ENCODE data around the gene INTU. TPM values are rescaled to one million over a fixed set of nuclear protein-coding genes. Genes with fewer than 3 reads are reported as not detected.
"Not testable (repeated sequence)": the region's sequence is repeated elsewhere in the genome, so short reads cannot be mapped to it uniquely, and the experiment has no call there.

The INTU gene
- total RNA-seq, 1 donor from 2014 or later: 26.9 TPM

DNA sequence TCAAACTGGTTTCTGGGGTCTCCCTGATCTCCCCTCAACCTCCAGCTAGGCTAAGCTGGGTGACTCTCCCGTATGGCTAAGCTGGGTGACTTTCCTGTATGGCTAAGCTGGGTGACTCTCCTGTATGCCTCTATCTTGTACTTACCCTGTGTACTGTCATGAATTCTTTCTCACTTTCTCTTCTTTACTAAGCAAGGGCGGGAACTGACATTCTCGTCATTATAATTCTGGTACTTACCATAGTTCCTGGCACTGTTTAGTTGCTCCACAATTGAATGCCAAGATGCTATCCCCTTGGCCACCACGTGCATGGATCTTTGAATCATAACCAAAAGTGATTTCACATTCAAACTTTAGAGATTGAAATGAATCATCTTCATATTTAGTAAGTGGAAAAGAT is 8.8 kb downstream of the INTU start:
- FAIRE-seq (no peak), DNase-seq (ENCODE audit: low spot score in 2 of 2) (no peak)

- FAIRE-seq (no peak), DNase-seq (ENCODE audit: low spot score in 2 of 2) (no peak)
Measured at GRCh38 chr4:127642169-127642568, 9.4 kb downstream of the INTU start.

GRCh38 chr4:127643791-127644190 is 11.0 kb downstream of the INTU start:
- FAIRE-seq (no peak), DNase-seq (ENCODE audit: low spot score in 2 of 2) (no peak)

GRCh38 chr4:127648061-127648460 is 15.3 kb downstream of the INTU start:
- FAIRE-seq (no peak), DNase-seq (ENCODE audit: low spot score in 2 of 2) (no peak)

DNA sequence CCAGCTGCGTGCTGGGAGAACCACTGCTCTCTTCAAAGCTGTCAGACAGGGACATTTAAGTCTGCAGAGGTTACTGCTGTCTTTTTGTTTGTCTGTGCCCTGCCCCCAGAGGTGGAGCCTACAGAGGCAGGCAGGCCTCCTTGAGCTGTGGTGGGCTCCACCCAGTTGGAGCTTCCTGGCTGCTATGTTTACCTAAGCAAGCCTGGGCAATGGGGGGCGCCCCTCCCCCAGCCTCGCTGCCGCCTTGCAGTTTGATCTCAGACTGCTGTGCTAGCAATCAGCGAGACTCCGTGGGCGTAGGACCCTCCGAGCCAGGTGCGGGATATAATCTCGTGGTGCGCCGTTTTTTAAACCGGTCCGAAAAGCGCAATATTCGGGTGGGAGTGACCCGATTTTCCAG is 22.8 kb downstream of the INTU start:
- DNase-seq (ENCODE audit: low spot score in 2 of 2); FAIRE-seq: not testable (repeated sequence)

- no peak for FAIRE-seq
- DNase-seq (ENCODE audit: low spot score in 2 of 2): no peak
Measured at GRCh38 chr4:127656047-127656680, 23.4 kb downstream of the INTU start.

- FAIRE-seq: no peak
Measured at GRCh38 chr4:127660284-127660885, 27.6 kb downstream of the INTU start.

DNA sequence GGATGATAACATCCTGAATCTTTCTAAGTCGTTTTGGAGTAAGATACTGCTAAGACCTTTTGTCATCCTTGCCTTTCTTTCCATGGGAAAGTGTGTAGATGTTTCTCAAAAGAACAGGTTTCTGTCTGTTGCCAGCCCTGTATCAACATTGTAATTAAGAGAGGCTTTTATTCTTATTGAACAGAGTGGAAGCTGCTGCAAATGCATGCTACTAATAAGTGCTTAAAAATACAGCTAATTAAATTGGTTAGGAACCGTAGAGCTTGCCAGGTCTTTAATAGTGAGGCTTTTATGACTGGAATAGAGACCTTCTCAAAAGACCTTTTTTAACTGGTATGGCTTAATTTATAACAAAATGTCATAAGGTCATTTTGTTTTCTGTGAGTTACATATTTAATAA is 34.4 kb downstream of the INTU start:
- no peak for FAIRE-seq
- DNase-seq (ENCODE audit: low spot score in 2 of 2): no peak

More at GRCh38 chr4:127660284-127660885, 27.6 kb downstream of the INTU start:
- DNase-seq (ENCODE audit: low spot score in 2 of 2): no peak

DNA sequence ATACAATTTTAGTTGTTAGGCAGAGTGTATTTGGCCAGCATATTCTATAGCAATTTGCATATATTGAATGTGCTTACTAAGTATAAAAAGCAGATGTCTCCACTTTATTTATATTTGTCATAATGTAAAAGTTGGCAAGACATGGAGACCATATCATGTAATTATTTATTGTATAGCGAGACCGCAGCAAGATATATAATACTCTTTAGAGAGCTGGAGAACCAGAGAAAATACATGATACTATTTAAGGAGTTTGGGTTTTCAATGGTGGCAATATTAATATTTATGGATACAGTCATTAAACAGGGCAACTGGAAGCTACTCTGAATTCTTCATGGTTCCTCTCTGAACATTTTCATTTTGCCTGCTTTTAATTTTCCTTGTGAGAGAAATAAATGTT is 35.0 kb downstream of the INTU start:
- FAIRE-seq: no peak
- DNase-seq (ENCODE audit: low spot score in 2 of 2): no peak

GRCh38 chr4:127668770-127669169 is 36.0 kb downstream of the INTU start:
- no peak for FAIRE-seq

DNA sequence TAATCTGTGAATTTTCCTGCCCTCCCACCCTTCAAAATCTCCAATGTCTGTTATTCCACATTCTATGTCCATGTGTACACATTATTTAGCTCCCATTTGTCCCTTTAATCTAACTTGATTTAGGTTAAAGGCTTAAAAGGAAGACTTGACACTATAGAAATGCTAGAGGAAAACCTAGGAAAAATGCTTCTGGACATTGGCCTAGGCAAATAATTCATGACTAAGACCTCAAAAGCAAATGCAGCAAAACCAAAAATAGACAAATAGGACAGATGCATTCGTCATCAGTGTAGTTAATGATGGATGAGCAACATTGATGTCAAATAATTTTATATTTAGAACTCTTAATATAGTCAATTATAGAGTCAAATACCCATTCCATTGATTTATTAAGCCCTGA is 36.9 kb downstream of the INTU start:
- FAIRE-seq: no peak
- DNase-seq (ENCODE audit: low spot score in 2 of 2): no peak

More at GRCh38 chr4:127668770-127669169, 36.0 kb downstream of the INTU start:
- no peak for DNase-seq (ENCODE audit: low spot score in 2 of 2)

DNA sequence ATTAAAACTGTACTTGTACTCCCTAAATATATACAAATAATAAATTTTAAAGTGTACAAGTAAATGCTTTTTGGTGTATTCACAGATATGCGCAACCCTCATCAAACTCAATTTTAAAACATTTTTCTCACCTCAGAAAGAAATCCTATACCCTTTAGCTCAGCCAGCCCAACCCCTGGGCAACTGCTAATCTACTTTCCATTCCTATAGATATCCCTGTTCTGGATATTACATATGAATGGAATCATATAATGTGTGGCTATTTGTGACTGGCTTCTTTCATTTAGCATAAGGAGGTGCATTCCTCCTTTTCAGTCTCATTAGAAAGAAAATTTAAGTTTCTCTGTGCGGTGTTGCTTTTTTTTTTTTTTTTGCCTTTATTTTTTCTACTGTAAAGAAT is 39.4 kb downstream of the INTU start:
- no peak for DNase-seq (ENCODE audit: low spot score in 2 of 2)
- no peak for FAIRE-seq

DNA sequence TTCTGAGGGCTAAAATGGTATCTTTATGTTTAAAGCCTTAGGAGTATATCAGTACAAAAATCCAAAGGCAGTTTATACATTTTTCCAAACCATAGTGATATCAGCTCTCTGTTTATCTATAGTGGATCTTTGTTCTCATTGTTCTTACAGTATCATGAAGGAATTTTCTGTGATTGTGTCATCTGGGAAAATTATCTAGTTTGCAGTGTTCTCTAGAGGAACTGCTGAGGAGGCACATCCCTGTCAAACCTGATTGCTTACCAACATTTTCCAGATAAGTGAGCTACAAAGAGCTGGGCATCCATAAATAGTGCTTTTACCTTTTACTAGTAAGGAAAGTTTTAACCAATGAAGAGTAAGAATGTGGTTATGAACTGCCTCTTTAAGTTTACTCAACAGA is 52.5 kb downstream of the INTU start:
- DNase-seq (ENCODE audit: low spot score in 2 of 2) (no peak), FAIRE-seq (no peak)

- FAIRE-seq (no peak), DNase-seq (ENCODE audit: low spot score in 2 of 2) (no peak)
Measured at GRCh38 chr4:127686658-127687057, 53.9 kb downstream of the INTU start.

- FAIRE-seq (no peak), DNase-seq (ENCODE audit: low spot score in 2 of 2) (no peak)
Measured at GRCh38 chr4:127687580-127687979, 54.8 kb downstream of the INTU start.

DNA sequence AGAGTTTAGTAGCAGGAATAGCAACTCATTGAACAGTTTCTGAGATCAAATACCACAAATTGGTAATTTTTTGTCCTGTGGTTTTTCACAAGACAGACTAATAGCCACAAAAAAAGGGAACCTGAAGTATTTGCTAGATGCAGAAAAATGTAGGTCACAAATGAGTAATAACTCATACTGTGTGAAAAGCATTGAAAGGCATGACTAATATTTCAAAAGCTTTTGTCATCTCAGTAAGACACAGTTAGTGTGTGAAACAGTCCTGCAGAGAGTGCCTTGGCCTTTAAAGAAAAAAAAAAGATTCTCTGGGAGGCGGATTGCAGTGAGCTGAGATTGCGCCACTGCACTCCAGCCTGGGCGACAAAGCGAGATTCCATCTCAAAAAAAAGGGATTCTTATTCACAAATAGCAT is 66.0 kb downstream of the INTU start:
- DNase-seq (ENCODE audit: low spot score in 2 of 2): no peak
- no peak for FAIRE-seq

DNA sequence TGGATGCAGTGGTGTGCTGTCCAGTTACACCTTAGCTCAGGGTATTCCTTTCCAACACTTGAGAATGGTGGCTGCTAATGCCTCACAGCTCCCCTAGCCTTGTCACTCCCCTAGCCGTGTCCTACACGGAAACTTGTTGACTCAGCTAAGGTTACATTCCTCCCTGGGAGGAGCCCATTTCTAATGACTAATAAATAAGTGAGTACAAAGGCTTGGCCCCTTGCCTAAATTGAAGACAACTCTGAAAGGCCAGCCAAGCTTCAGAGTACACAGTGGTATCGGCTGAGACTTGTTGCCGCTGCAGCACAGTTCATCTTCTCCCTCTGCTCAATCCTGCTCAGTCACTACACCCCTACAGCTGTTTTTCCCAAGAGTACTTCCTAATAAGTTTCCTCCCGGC is 76.2 kb downstream of the INTU start:
- no peak for FAIRE-seq
- no peak for DNase-seq (ENCODE audit: low spot score in 2 of 2)

GRCh38 chr4:127709456-127709855 is 76.7 kb downstream of the INTU start:
- FAIRE-seq: no peak
- no peak for DNase-seq (ENCODE audit: low spot score in 2 of 2)

GRCh38 chr4:127730142-127730913 is 97.6 kb downstream of the INTU start, which contains the start of gene SLC25A31:
Gene SLC25A31, plus strand, starts transcription at chr4:127730400. Its CDS starts 146 bp downstream, at chr4:127730546.
- FAIRE-seq (no peak), DNase-seq (ENCODE audit: low spot score in 2 of 2) (no peak)

GRCh38 chr4:127731406-127731805 is 98.6 kb downstream of the INTU start:
- no peak for FAIRE-seq
- no peak for DNase-seq (ENCODE audit: low spot score in 2 of 2)

- DNase-seq (ENCODE audit: low spot score in 2 of 2) (peak; percentile 47 to 52), FAIRE-seq (peak; percentile 75)
Measured at GRCh38 chr4:127732623-127733328, 100.0 kb downstream of the INTU start.

Measured in frontal cortex (tissue), 4 donors.